ENCODE measurements around the gene SMIM24. TPM values are rescaled to one million over a fixed set of nuclear protein-coding genes. Genes with fewer than 3 reads are reported as not detected.

Gene SMIM24
- total RNA-seq, 1 experiment from 2014 or later = 1.9 TPM

GRCh38 chr19:3514930-3515329, 34.6 kb upstream of the SMIM24 start:
- Mint-ChIP-seq H3K4me3 (no peak overlapping the region), H3K36me3 (ENCODE audit: insufficient read depth in 1 of 3, low read depth in 3 of 3) (peaks cover 2 to 18% (median 6%) of the 10 kb centered on the region in 3 experiments; a peak in 6 of 7 replicates), H3K27ac (peak overlapping the region in 2 of 3 experiments; percentile 34 to 69; a peak in 1 of 7 replicates), H3K4me1 (peaks cover 26 to 40% of the 10 kb centered on the region in 2 experiments), H3K27me3 (ENCODE audit: low read depth) (no peaks in the 10 kb centered on the region; the same call in 1 of the 2 replicates), H3K9me3 (no peaks in the 10 kb centered on the region)
- Histone ChIP-seq H3K79me1 (ENCODE audit: insufficient read depth, low read depth, low read length, poor library complexity, severe bottlenecking) (no peaks in the 10 kb centered on the region), H3T11ph (ENCODE audit: low read length) (no peak overlapping the region), H3K56ac (ENCODE audit: insufficient read length, low read depth, low read length) (no peak overlapping the region), H3K9ac (ENCODE audit: extremely low read depth, insufficient read length, low read length) (no peak overlapping the region), H2AK5ac (ENCODE audit: insufficient read length, low read length) (no peak overlapping the region), H4K20me1 (ENCODE audit: control insufficient read depth, insufficient read depth, insufficient read length) (no peaks in the 10 kb centered on the region), H4K91ac (ENCODE audit: insufficient read length, low read depth, low read length) (no peak overlapping the region), H3K23me2 (ENCODE audit: insufficient read length, low read depth, low read length, poor library complexity, severe bottlenecking) (no peaks in the 10 kb centered on the region), H3K27me3 (ENCODE audit: insufficient read depth, low read length) (no peaks in the 10 kb centered on the region), H3K9me3 (ENCODE audit: control insufficient read depth, low read depth, low read length) (no peaks in the 10 kb centered on the region), H3K18ac (ENCODE audit: insufficient read length, low read depth, low read length) (no peak overlapping the region), H3K4ac (ENCODE audit: low read depth, low read length) (no peak overlapping the region), H3K23ac (ENCODE audit: insufficient read length, low read depth, low read length) (no peak overlapping the region), H2BK120ac (ENCODE audit: low read depth, low read length, poor library complexity, severe bottlenecking) (no peak overlapping the region), H3K4me2 (ENCODE audit: insufficient read depth, insufficient read length, low read length) (no peak overlapping the region), H2BK5ac (ENCODE audit: insufficient read length, low read length) (no peak overlapping the region), H2AFZ (ENCODE audit: low read length) (no peak overlapping the region), H4K8ac (replicated peaks; ENCODE audit: insufficient read length, low read depth, low read length) (no peak overlapping the region), H4K5ac (ENCODE audit: insufficient read length, low read depth, low read length) (no peak overlapping the region), H3K4me1 (ENCODE audit: insufficient read depth, low read length) (peaks cover 3% of the 10 kb centered on the region; the same call in 1 of the 2 replicates), H2BK15ac (ENCODE audit: low read depth, low read length) (no peak overlapping the region), H3K27ac (ENCODE audit: insufficient read length, low read depth, low read length) (no peak overlapping the region), H3K79me2 (ENCODE audit: insufficient read depth, low read length) (peaks cover 1% of the 10 kb centered on the region; the same call in 1 of the 2 replicates), H2BK20ac (ENCODE audit: low read depth, low read length, poor library complexity, severe bottlenecking) (no peak overlapping the region), H2BK12ac (ENCODE audit: insufficient read length, low read depth, low read length) (no peak overlapping the region), H3K14ac (ENCODE audit: insufficient read depth, low read length) (no peak overlapping the region; the same call in 1 of the 2 replicates)
- WGBS (ENCODE audit: extremely low coverage, insufficient read length, low lambda C conversion rate) = no CpG with 5 or more reads among the region's 12 CpGs
- DNase-seq = no peak
- no peak for TF ChIP-seq CTCF (conservative IDR thresholded peaks at IDR 0.05)

Measured in H9 (cell line).